WTC11 (cell line): ENCODE results near the gene DLGAP4.

Experiments
- ELF4 ChIP-seq: sonication (generic); formaldehyde crosslinking; IDR thresholded peaks from 2 replicates; pipeline ENCODE4 v1.8.1; 2022; ENCODE audit warnings: low read depth, mild to moderate bottlenecking, moderate library complexity, missing genetic modification reagents
- SP1 ChIP-seq: sonication (generic); formaldehyde crosslinking; conservative IDR thresholded peaks from 2 replicates; pipeline ENCODE4 v1.8.1; 2022; ENCODE audit warnings: missing genetic modification reagents
- ZSCAN18 ChIP-seq: fragments of 250-450 bp; sonication (Bioruptor Pico); IDR thresholded peaks from 2 replicates; pipeline ENCODE4 v2.1.2; 2022; ENCODE audit warnings: mild to moderate bottlenecking, moderate library complexity
- TF ChIP-seq, protein P1 (sequence below): sonication (generic); formaldehyde crosslinking; IDR thresholded peaks from 2 replicates; pipeline ENCODE4 v1.8.1; 2022; ENCODE audit warnings: low read depth, missing genetic modification reagents, borderline replicate concordance
- TF ChIP-seq, protein P2 (sequence below): fragments of 200-600 bp; IDR thresholded peaks from 2 replicates; pipeline ENCODE4 v1.8.0; 2022; ENCODE audit warnings: antibody characterized with exemption

- TF ChIP-seq, protein P1, sequence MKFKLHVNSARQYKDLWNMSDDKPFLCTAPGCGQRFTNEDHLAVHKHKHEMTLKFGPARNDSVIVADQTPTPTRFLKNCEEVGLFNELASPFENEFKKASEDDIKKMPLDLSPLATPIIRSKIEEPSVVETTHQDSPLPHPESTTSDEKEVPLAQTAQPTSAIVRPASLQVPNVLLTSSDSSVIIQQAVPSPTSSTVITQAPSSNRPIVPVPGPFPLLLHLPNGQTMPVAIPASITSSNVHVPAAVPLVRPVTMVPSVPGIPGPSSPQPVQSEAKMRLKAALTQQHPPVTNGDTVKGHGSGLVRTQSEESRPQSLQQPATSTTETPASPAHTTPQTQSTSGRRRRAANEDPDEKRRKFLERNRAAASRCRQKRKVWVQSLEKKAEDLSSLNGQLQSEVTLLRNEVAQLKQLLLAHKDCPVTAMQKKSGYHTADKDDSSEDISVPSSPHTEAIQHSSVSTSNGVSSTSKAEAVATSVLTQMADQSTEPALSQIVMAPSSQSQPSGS (CRISPR knock-in tag): no peak
- TF ChIP-seq, protein P2, sequence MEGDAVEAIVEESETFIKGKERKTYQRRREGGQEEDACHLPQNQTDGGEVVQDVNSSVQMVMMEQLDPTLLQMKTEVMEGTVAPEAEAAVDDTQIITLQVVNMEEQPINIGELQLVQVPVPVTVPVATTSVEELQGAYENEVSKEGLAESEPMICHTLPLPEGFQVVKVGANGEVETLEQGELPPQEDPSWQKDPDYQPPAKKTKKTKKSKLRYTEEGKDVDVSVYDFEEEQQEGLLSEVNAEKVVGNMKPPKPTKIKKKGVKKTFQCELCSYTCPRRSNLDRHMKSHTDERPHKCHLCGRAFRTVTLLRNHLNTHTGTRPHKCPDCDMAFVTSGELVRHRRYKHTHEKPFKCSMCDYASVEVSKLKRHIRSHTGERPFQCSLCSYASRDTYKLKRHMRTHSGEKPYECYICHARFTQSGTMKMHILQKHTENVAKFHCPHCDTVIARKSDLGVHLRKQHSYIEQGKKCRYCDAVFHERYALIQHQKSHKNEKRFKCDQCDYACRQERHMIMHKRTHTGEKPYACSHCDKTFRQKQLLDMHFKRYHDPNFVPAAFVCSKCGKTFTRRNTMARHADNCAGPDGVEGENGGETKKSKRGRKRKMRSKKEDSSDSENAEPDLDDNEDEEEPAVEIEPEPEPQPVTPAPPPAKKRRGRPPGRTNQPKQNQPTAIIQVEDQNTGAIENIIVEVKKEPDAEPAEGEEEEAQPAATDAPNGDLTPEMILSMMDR: no peak
- TF ChIP-seq ZSCAN18 (CRISPR knock-in tag) (no peak), SP1 (CRISPR knock-in tag) (no peak), ELF4 (CRISPR knock-in tag) (no peak)
These were observed 26.8 kb upstream of the DLGAP4 start for GRCh38 chr20:36279362-36279761.
